ENCODE results near the gene SMURF1.

The SMURF1 gene

DNA sequence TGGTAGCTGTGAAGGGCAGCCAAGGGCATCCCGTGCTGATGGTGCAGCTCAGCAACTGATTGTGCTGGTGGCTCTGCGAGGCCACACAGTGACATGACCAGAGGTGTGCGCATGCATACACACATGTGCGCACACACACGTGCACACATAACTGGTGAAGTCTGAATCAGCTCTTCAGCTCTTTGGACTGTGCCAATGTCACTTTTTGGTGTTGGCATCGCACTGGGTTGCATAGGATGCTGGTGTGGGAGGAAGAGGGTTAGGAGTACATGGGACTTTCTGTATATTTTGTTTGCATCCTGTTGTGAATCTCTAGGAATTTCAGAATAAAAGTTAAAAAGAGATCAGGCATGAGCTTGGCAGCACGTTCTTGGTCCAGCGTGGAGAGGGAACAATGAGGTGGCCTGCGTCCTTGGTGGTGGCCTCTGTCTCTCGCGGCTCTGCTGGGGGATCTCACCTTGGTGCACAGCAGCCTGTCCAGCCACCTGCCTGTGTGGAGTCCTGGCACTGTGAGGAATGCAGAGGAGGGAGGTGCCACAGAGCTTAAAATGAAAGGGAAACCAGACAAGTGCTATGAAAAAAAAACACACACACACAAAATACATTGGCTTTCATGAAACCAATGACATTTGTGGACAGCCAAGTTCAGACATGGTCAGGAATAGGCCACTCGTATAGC is 141.6 kb downstream of the SMURF1 start:
- DNase-seq, result no peak

DNA sequence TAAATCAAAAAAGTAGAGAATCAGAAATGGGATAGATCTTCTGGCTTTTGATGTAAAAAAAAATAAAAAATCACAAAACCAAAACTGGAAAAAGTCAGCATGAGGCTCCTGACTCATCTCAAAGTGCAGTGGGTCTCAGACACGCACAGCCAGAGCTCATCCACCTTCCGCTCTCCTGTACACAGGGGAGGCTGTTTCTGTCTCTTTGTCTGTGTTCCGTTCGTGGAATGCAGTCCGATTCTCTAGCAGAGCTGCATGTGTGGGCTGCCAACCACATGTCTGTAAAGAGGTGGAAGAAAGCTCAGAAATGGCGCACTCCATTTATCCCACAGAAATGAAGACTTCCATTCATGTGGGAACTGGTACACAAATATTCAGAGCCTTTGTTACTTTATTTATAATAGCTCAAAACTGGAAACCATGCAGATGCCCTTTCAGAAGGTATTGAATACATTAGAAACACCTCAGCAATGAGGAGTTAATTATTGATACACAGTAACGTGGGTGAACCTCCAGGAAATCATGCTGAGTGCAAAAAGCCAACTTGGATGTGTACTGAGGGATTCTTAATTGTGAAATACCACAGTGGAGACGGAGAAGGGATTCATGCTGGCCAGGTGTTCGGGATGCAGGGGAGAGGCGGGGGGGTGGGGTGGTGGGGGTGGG is 142.3 kb downstream of the SMURF1 start:
- no peak for DNase-seq

GRCh38 chr7:99000904-99001465 is 142.9 kb downstream of the SMURF1 start:
- DNase-seq, result no peak

DNA sequence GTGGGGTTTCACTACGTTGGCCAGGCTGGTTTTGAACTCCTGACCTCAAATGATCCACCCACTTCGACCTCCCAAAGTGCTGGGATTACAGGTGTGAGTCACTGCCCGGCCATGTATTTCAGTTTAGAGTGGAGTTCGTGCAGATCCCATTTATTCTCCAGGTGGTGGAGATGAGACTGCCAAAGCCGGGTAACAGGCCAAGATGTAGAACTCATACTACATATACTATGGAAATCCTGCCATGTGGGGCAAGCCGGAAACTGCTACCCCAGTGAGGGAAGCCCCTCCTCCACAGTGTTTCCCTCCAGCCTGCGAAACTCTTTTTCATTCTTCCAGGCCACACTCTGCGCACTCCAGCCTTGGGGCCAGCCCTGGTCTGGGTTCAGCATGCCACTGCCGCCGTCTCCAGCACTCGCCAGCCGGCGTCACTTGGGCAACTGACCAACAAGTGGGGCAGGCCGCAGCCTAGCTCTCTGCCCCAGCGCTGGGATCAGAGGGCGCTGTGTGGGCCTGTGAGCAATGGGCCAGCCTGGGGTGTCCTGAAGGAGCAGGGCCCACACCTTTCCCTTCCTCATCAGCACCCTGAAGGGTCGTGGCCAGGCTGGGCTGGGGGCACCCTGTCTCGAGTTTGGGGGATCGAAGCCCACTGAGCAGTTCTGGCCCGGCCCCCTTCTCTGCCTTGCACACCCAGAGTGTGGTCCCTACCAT is 143.6 kb downstream of the SMURF1 start:
- no peak for DNase-seq

DNA sequence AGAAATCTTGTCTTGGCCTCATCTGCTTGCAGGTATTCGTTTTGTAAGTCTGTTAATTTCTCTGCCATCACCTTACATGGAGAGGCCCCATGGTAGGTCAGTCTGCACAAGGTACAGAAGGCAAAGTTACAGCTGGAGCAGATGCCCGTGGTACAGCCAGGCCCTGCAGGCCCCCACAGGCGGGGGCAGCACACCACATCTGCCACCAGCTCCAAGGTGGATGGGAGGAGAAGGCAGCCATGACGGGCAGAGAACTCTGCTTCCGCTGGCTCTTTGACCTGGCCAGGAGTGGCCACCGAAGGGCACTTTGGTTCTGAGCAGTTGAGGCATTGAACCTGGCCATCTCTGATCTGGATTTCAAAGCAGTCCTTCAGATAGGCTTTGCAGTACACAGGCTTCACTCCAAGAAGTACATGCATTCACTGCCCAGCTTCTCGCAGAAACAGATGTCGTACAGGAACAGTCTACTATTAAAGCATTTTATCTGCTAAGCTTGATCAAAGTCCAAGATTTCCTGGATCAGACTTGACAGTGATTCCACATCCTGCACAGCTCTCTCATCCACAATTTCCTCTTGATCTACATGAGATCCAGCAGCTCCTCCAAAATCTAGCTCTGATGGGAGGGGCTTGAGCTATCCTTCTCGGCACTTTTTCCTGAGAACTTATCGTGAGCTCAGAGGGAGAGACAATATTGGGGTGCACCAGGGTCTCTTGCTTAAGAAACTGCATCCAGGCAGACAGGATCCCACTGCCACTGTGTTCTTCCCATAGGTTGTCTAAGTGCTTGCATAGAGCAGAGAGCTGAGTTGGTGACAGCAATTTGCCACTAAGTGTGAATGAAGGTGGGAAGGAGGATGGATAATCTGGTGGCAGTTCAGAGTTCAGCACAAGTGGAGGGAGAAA is 144.8 kb downstream of the SMURF1 start:
- no peak for DNase-seq

DNA sequence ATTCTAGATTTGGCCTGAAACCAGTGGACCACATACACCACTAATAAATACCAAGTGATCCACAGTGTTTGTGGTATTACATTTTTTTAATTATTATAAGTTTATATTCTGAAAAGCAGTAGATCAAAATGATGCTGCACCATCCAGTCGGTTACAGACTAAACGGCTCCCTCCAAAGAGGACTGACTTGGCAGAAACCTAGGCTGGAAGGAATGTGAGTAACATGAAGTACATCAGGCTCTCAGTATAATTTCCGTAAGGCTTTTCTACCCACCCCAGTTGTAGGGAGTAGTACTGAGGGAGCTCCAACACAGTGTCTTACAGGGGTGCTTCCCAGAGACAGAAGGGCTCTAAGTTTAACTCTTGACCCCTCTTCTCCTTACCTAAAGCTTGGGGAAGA is 146.1 kb downstream of the SMURF1 start:
- DNase-seq, result no peak

DNA sequence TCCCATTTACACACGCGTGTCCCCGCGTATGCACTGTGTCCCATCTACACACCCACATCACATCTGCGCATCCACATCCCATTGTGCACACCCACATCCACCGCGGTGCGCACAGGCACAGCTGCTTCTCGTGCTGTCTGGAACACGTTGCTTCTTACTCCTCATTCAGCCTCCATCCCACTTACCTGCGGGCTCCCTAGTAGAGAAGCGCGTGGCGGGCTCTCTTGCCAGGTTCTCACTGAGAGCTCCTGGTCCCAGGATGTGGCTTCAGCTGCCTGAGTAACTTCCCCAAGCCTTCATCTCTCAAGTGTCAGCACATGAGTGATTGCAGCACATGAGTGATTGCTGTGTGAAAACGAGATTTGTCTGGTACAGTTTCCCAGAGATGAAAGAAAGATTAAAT is 147.8 kb downstream of the SMURF1 start:
- no peak for DNase-seq

GRCh38 chr7:98995523-98996149 is 148.3 kb downstream of the SMURF1 start:
- no peak for DNase-seq

DNA sequence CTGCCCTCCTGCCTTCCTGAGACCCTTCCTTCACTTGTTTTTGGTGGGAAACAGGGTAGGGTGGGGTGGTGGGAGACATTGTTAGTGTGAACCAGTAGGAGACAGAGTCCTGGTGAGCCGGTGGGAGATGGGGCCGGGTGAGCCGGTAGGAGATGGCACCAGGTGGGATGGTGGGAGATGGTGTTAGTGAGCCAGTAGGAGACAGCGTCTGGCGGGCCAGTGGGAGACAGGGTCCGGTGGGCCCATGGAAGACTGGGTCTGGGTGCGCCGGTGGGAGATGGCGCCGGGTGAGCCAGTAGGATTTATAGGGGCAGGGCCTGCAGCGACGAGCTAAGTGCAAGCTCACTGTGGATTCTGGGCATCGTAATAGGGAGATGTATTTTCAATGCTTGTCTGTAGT is 148.8 kb downstream of the SMURF1 start:
- DNase-seq, result no peak

GRCh38 chr7:98994046-98994944 is 149.6 kb downstream of the SMURF1 start:
- no peak for DNase-seq

DNA sequence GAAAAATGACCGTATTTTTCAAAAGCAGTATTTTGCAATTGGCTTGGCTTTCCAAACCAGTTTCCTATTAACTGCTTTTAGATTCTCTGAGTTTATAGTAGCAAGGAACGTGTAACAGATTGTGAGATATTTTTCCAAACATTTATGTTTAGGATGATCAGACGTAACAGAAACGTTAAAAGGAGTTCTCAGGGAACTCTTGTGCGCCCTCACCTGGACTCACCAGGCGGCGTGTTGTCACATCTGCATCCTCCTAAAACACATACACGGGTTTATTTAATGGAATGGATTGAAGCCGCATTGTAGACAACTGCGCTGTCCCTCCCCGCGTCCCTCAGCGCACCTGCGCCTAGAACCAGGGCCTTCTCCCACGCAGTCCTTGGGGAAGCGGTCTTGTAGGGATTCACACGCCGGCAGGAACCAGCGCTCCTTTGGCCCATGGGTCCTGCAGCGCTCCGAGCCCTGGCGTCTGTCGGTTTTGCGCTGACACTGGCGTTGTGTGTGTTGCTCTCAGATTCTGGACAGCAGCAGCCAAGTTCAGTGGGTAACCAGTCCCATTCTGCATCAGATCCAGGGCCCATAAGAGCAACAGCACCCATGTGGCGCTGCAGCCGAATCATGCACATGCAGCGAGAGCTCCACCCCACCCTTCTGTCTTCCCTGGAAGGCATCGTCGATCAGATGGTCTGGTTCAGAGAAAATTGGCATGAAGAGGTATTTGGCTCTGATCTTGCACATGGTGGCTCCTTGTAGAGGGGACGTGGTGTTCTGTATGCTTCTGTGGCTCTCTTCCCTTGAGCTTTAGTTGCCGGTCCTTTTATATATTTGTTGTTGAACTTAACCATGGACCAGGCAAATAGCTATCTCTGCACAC is 150.6 kb downstream of the SMURF1 start:
- no peak for DNase-seq

GRCh38 chr7:98992076-98992475 is 151.8 kb downstream of the SMURF1 start:
- no peak for DNase-seq

GRCh38 chr7:98991141-98991540 is 152.8 kb downstream of the SMURF1 start:
- DNase-seq, result no peak

DNA sequence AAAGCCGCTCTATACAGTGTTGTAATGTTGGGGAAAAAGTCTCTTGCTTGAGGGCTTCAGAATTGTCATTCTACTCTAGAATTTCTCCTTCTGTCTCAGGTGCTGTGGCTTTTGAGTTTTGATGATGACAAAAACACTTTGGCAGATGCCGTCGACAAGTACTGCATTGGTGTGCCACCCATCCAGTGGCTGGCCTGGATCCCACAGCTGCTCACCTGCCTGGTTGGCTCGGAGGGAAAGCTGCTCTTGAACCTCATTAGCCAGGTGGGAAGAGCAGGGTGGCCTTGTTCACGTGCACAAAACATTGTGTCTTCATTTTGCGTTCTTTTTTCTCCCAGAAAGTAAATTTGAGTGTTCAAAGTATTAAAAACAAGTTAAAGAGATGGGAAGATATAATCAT is 153.6 kb downstream of the SMURF1 start:
- DNase-seq, result no peak

DNA sequence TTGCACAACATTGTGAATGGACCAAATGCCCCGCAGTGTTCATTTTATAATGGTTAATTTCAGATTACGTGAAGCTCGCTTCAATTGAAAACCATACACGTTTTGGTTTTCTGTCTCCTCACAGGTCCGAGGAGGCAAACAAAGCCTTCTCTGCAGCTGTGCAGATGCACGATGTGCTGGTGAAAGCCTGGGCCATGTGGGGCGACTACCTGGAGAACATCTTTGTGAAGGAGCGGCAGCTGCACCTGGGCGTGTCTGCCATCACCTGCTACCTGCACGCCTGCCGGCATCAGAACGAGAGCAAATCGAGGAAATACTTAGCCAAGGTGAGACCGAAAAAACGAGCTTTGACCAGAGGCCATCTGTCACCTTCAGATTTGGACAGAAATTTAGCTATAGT is 155.3 kb downstream of the SMURF1 start:
- no peak for DNase-seq

DNA sequence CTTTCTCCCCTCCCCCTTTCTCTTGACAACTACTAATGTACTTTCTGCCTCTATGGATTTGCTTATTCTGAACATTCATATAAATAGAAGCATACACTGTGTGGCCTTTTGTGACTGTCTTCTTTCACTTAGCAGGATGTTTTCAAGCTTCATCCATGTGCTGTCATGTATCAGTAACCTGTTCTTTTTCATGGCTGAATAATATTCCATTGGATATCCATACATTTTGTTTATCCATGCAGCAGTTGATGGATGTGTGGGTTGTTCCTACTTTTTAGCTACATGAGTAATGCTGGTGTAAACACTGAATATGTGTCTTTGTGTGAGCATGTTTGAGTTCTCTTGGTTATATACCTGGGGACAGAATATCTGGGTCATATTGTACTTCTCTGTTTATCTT is 158.0 kb downstream of the SMURF1 start:
- no peak for DNase-seq

- DNase-seq, result no peak
Observed at GRCh38 chr7:98985406-98985805, 158.5 kb downstream of the SMURF1 start.

DNA sequence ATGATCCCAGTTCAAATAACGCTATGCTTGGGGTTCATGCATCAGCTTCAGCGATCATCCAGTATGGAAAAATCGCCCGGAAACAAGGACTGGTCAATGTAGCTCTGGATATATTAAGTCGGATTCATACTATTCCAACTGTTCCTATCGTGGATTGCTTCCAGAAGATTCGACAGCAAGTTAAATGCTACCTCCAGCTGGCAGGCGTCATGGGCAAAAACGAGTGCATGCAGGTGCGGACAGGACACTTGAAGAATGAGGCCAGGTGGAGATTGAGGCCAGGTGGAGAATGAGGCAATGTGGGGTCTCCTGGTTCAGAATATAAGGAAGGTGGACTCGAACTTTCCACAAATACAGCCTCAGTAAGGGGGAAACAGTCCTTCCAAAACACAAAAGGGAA is 159.8 kb downstream of the SMURF1 start:
- DNase-seq, result no peak

GRCh38 chr7:98982686-98983085 is 161.2 kb downstream of the SMURF1 start:
- no peak for DNase-seq

- no peak for DNase-seq
Observed at GRCh38 chr7:98981701-98982100, 162.2 kb downstream of the SMURF1 start.
